NCI-H2029 treated with DMSO at 0.1 percent for 48 hours (cell line): ENCODE data around the gene TRMT6.

Source experiments
- DNase-seq: peaks from one replicate; lab custom pipeline; 2025; lab: John Stamatoyannopoulos, UW

TRMT6 gene

DNA sequence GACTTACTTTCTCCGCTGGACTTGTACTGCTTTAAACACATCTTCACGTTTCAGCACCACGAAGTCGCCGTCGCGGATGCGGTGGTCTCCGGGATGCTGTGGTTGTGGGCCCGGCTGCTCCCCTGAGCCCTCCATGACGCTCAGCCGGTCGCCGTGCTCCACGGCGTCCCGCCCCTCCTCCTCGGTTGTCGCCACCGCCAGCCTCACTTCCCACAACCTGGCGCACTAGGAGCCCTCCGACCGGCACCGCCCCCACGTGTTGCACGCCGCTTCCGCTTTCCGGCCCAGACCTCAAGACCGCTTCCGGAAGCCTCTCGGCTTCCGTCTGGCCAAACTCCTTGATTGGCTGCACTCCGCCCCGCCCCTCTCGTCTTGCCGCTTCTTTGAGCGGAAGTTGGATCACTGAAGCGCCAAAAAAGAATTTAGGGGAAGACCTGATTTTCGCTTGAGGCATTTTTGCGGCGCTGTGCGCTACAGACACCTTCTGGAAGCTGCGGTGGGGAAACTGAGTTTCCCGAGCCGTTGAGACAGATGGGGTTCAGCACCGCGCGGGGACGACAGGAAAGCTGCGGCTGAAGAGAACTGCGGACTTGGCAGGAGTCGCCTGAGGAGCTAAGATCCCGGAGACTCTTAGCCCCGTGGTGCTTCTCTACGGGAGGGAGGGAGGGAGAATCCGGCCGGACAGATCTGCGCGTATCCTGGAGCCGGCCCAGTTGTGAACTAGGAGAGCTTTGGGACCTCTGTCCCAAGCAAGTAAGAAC, at the start of gene TRMT6, which contains the start of gene MCM8:
TRMT6 (minus strand) TSS at position 263 of the 761 bp plus-strand sequence; CDS start at position 135, 128 bp downstream.
MCM8 (plus strand) TSS at position 382 of the 761 bp plus-strand sequence. CDS start 1,364 bp downstream, outside the sequence.
- peak; percentile 94 for DNase-seq

DNA sequence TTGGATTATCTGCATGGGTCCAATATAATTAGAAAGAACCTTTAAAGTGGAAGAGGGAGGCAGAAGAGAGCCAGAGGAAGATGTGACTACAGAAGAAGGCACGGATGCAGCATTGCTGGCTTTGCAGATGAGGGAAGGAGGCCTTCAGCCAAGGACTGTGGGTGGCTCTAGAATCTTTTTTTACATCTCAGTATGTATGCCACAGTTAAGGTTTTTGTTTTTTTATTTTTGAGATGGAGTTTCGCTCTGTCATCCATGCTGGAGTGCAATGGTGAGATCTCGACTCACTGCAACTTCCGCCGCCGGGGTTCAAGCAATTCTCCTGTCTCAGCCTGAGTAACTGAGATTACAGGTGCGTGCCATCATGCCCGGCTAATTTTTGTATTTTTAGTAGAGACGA, 49.5 kb upstream of the TRMT6 start:
- DNase-seq, result no peak

DNA sequence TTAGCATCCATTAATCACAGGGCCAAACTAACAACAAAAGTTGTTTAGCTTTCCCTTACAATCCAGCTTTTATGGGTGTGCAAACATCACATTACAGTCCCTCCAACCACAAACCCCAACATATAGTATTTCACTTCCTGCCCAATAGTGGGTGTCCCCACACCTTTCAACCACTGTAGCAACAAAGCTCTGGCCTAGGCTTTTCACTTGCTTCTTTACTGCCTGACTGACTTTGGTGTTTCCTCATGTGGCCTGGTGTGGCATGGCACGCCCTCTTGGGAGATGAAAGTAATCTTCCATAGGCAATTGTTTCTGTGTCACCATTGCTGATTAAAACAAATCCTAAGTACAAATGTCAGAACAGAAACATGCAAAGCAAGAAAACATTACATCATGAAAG, 46.4 kb upstream of the TRMT6 start:
- DNase-seq, result no peak

DNA sequence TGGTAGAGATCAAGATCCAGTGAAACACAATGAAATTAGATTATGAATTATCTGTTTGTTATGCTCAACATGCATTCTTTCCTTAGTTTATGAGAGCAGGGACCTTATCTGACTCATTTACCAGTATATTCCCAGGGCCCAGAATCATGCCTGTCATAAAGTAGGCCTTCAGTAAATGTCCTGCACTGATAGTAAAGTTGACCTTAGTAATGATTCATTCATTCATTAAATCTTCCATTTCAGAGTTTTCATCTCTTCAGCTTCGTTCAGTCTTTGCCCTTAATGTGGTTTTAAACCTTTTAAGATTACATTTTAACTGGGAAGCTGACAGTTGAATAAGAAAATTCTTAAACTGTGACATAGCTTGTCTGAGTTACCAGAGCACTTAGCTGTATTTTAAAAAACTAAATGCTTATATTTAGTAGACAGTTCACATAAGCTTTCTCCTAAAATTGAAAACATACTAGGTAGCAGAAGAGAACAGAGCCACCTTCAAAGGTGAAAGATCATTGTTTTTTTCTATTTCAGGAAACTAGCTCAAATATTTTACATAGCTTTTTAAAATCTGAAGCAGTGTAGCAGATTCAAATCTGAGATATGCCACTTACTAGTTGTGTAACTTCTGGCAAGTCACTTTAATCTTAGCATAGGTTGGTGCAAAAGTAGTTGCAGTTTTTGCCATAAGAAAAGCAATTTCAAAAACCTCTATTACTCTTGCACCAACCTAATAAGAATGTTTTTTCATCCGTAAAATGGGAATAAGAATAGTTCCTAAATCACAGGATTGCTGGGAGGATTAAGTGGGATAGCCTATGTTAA, 41.5 kb upstream of the TRMT6 start:
- DNase-seq, result no peak

DNA sequence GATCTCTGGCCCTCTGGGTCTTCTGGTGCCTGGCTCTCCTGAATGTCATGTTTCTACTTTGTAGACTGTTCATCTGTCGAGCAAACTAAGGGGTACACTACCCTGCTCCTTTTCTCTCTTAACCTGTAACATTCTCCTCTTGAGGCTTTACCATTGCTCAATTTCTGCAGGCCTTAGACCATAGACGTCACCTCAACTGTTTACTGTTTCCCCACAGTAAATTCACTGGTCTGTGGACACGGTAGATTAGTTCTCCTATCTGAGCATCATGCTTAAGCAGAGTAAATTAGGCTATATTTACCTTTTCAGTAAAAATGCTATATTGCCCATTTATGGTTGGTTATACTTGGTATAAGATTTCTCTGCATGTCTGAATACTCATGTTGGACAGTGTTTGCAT, 40.6 kb upstream of the TRMT6 start:
- DNase-seq, result no peak

- no peak for DNase-seq
Observed at GRCh38 chr20:5989539-5989938, 39.2 kb upstream of the TRMT6 start.

DNA sequence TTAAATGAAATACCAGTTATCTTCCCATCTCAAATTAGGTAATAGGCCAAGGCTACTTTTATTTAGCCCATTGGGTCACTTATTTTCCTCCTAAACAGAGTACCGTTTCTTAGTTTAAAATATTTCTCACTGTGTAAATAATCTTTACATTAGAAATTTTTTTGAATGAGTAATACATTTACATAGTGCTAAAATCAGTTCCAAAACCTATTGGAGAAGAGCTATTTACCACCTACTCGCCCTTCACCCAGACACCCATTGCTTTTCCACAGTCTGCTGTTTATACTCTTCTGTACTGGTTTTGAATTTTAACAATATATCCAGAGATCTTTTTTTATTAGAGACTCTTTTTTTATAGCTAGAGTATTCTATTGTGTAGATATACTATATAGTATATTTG, 37.0 kb upstream of the TRMT6 start:
- DNase-seq, result no peak

DNA sequence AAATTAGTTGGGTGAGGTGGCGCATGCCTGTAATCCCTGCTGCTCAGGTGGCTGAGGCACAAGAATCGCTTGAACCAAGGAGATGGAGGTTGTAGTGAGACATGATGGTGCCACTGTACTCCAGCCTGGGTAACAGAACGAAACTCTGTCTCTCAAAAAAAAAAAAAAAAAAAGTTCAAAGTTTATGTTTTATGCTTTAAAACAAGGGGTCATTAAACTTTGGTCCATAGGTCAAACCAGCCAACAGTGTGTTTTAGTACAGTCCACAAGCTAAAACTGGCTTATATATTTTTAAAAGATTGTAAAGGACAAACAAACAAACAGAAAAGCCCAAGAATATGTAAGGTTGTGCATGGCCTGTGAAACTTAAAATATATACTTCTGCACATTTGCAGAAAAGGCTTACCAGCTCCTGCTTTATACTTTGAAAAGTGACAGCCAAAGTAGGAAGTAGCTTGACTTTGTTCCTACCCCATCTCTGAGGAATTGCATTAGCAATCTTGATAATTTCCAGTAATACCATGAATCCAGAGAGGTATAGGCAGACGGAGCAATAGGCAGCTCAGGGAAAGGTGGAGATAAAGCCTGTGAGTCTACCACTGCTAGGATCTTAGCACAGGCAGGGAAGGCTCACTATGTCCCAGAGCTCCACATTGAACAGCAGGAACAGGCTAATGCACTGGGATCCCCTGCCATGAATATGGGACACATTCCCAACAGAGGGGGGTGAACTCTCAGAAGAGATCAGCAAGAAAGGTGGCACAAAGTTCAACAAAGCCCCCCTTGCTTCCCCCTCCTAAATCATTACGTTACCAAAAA, 30.6 kb upstream of the TRMT6 start:
- no peak for DNase-seq

DNA sequence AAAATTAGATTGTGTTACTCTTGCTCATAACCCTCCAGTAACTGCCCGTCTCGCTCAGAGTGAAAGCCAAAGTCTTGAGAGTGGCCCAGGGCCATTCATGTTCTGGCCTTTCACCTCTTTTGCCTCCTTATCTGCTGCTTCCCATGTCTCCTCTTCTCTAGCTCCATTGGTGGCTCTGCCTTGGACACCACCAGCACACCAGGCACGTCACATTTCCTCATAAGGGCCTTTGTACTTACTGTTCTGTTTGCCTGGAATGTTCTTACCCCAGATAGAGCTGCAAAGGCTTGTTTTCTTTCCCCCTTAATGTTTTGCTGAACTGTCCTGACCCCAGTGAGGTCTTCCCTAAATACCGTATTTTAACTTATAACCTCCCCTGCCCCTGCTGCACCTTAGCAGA, 29.5 kb upstream of the TRMT6 start:
- DNase-seq, result no peak

- DNase-seq, result no peak
Observed at GRCh38 chr20:5977975-5978374, 27.6 kb upstream of the TRMT6 start.

GRCh38 chr20:5977223-5977622, 26.9 kb upstream of the TRMT6 start:
- DNase-seq, result no peak

DNA sequence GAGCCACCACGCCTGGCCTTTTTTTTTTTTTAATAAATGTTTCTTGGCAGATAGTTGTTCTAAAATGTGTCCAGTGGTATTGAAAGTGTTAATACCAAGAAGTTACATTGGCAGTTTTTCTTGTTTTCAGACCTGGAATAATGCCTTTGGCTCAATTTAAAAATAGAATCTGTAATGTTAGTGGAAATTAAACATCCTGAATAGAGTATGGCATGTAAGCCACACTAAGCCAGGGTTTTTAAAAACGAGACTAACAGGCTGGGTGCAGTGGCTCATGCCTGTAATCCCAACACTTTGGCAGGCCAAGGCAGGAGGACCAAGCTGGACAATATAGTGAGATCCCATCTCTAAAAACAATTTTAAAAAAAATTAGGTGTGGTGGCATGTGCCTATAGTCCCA, 25.4 kb upstream of the TRMT6 start:
- DNase-seq, result no peak

- DNase-seq, result no peak
Observed at GRCh38 chr20:5974531-5974930, 24.2 kb upstream of the TRMT6 start.

GRCh38 chr20:5973971-5974370, 23.6 kb upstream of the TRMT6 start:
- DNase-seq, result no peak

DNA sequence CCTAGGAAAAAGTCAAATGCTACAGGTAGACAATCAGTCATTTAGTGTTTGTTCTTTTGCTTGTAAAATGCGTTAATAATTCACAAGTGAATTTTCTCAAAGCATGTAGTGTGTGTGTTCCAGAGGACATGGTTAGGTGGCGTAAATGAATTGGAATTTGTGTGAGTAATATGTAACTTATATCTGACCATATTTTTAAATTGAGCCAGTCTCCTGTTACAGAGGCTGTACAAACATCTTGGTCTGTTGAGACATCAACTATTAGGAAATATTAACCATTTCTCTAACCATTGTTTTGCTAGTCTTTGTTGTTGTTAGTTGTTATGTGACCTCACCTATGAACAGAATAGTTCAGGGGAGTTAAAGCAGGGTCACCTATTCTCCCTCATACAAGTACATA, 22.8 kb upstream of the TRMT6 start:
- no peak for DNase-seq

DNA sequence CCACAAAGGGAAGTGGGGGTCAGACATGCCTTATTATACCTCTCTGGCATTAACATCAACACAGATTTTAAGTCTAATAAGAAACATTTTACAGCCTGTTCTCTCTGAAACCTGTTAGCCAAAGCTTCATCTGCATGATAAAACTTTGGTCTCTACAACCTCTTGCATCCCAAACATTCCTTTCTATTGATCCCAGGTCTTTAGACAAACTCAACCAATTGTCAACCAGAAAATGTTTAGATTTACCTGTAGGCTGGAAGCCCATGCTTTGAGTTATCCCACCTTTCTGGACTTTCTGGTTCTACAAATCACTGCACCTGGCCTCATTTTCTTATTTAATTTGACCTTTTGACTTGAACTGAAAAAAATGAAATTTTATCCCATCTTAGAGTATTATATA, 20.9 kb upstream of the TRMT6 start:
- DNase-seq, result no peak

- no peak for DNase-seq
Observed at GRCh38 chr20:5970381-5970780, 20.0 kb upstream of the TRMT6 start.

DNA sequence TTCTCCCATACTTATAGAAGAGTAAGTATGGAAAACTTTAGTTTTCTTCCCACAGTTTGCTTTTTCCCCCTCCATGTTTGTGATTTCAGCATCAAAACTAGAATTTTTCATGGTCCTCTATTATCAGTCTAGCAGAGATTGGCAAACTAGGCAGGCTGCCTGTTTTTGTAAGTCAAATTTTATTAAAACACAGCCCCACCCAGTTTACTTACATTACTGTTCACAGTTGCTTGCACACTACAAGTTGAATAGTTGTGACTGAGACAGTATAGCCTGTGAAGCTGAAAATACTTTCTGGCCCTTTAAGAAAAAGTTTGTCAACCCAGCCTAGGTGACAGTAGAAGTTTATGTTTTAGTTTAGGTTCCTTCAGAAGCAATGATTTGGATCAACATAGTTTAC, 19.6 kb upstream of the TRMT6 start:
- DNase-seq, result no peak

DNA sequence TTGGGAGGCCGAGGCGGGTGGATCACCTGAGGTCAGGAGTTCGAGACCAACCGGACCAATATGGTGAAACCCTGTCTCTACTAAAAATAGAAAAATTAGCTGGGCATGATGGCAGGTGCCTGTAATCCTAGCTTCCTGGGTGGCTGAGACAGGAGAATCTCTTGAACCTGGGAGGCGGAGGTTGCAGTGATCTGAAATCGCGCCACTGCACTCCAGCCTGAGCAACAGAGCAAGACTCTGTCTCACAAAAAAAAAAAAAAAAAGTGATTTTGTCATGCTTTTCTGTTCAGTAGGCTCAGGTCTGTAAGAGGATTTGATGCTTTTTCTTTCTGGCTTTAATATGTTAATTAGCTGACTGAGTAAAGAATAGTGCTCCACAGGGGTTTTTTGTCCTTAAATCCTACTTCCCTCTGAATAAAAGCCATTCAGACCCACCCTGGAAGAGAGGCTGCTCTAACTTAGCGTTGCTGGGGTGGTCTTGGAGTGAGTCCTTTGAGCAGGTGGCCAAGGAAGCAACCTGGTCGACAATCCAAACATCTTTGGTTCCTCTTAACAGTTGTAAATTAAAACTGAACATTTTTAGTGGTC, 19.1 kb upstream of the TRMT6 start:
- DNase-seq, result no peak

DNA sequence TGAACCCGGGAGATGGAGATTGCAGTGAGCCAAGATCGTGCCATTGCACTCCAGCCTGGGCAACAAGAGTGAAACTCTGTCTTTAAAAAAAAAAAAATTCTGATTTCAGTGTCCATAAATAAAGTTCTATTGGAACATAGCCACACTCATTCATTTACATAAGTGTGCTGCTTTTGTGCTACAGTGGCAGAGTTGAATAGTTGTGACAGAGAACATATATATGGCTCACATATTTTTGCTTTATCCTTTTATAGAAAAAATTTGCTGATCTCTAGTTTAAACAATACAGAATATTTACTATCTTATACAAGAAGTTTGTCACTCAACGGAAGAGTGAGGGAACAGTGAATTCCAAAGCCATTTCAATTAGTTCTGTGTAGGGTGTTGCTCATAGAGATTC, 18.1 kb upstream of the TRMT6 start:
- DNase-seq, result no peak

GRCh38 chr20:5967469-5967868, 17.1 kb upstream of the TRMT6 start:
- no peak for DNase-seq

- no peak for DNase-seq
Observed at GRCh38 chr20:5949943-5950270, 426 bp downstream of the TRMT6 start.
